Right atrium auricular region (tissue), 2 donors: ENCODE measurements around the gene SLC39A7. TPM values are rescaled to one million over a fixed set of nuclear protein-coding genes. Genes with fewer than 3 reads are reported as not detected.
A peak's percentile ranks its signal among the peaks of the same experiment; 100 is the strongest.

ENCODE experiments used
- DNase-seq: peaks from one replicate; pipeline ENCODE4 v3.0.0-alpha.2; 2019; ENCODE audit warnings: low spot score
- H3K27ac ChIP-seq, 2 donors: fragments of 200-600 bp; sonication (generic); 1 replicate in 1 of 2; 2 replicates in 1 of 2; pipeline ENCODE4 v1.5.1; 2016 to 2019
- H3K27me3 ChIP-seq, 2 donors: fragments of 200-600 bp; sonication (generic); one replicate each; pipeline versions ENCODE4 v1.5.1 to v1.6.0; 2017 to 2019
- H3K36me3 ChIP-seq: fragments of 200-600 bp; sonication (generic); one replicate; pipeline ENCODE4 v1.5.1; 2016
- H3K4me1 ChIP-seq, 2 donors: fragments of 200-600 bp; sonication (generic); one replicate each; pipeline versions ENCODE4 v1.5.1 to v1.6.0; 2017 to 2019
- H3K4me3 ChIP-seq, 2 donors: fragments of 200-600 bp; sonication (generic); 1 replicate in 1 of 2; 2 replicates in 1 of 2; pipeline ENCODE4 v1.5.1; 2017 to 2019; ENCODE audit warnings: mild to moderate bottlenecking in 1 of 2, moderate library complexity in 1 of 2
- H3K9me3 ChIP-seq, 2 donors: fragments of 200-600 bp; sonication (generic); one replicate each; pipeline ENCODE4 v1.5.1; 2019
- CTCF ChIP-seq, 2 donors: fragments of 200-600 bp; sonication (generic); IDR thresholded peaks; one replicate each; pipeline ENCODE4 v1.5.1; 2019; ENCODE audit warnings: antibody characterized with exemption in 2 of 2
- total RNA-seq, 2 donors: library from RNA; depleted of rRNA; stranded (reverse); fragments of >200 nt; gene quantifications; one replicate each; pipeline ENCODE4 v1.1.0, GENCODE V29; 2016

The SLC39A7 gene
- total RNA-seq, 2 donors from 2014 or later: 67.0 to 70.0 TPM

- no peak for DNase-seq
- Histone ChIP-seq H3K4me1 (no peaks in the 10 kb centered on the region), H3K27ac (no peak overlapping the region), H3K36me3 (no peaks in the 10 kb centered on the region), H3K27me3 (no peaks in the 10 kb centered on the region), H3K4me3 (no peak overlapping the region), H3K9me3 (no peaks in the 10 kb centered on the region)
- TF ChIP-seq CTCF (IDR thresholded peaks at IDR 0.05): no peak
These were observed 37.1 kb downstream of the SLC39A7 start for GRCh38 chr6:33237741-33238140.

GRCh38 chr6:33241968-33242367 lies 41.3 kb downstream of the SLC39A7 start:
- Histone ChIP-seq H3K27ac (no peak overlapping the region), H3K9me3 (no peaks in the 10 kb centered on the region), H3K36me3 (no peaks in the 10 kb centered on the region), H3K4me3 (no peak overlapping the region), H3K27me3 (no peaks in the 10 kb centered on the region), H3K4me1 (no peaks in the 10 kb centered on the region)
- TF ChIP-seq CTCF (IDR thresholded peaks at IDR 0.05): no peak
- DNase-seq: no peak

- Histone ChIP-seq H3K9me3 (no peaks in the 10 kb centered on the region), H3K27me3 (no peaks in the 10 kb centered on the region), H3K4me3 (no peak overlapping the region)
These were observed 42.8 kb downstream of the SLC39A7 start for GRCh38 chr6:33243476-33243875.

GRCh38 chr6:33247977-33248642 lies 47.4 kb downstream of the SLC39A7 start:
- H3K4me1 ChIP-seq: peaks cover 0 to 25% of the 10 kb centered on the region in 2 donors
- peak; percentile 95 for DNase-seq
- no peaks in the 10 kb centered on the region for H3K9me3 ChIP-seq
- TF ChIP-seq CTCF (IDR thresholded peaks at IDR 0.05): peak; percentile 91 to 98
- H3K27me3 ChIP-seq: no peaks in the 10 kb centered on the region
- peak overlapping the region; percentile 36 to 62 for H3K4me3 ChIP-seq
- no peaks in the 10 kb centered on the region for H3K36me3 ChIP-seq
- H3K27ac ChIP-seq: peak overlapping the region; percentile 93 to 95

More at GRCh38 chr6:33243476-33243875, 42.8 kb downstream of the SLC39A7 start:
- DNase-seq: no peak
- Histone ChIP-seq H3K27ac (no peak overlapping the region), H3K36me3 (no peaks in the 10 kb centered on the region), H3K4me1 (peaks cover 0 to 7% of the 10 kb centered on the region in 2 donors)
- no peak for TF ChIP-seq CTCF (IDR thresholded peaks at IDR 0.05)

- no peak for DNase-seq
- Histone ChIP-seq H3K27me3 (no peaks in the 10 kb centered on the region), H3K36me3 (no peaks in the 10 kb centered on the region), H3K4me3 (peak overlapping the region; percentile 36 to 62), H3K9me3 (no peaks in the 10 kb centered on the region), H3K27ac (peak overlapping the region; percentile 93 to 95), H3K4me1 (peaks cover 0 to 25% of the 10 kb centered on the region in 2 donors)
- peak in 1 of 2 donors; percentile 39 for TF ChIP-seq CTCF (IDR thresholded peaks at IDR 0.05)
These were observed 47.9 kb downstream of the SLC39A7 start for GRCh38 chr6:33248643-33248931.
